DOHH2 (cell line): ENCODE results near the gene PDIK1L.

ENCODE experiments used
- H3F3A ChIP-seq: fragments of 200-600 bp; sonication (generic), shearing (Covaris generic); 2 replicates; pipeline ENCODE4 v1.6.0; 2016; ENCODE audit warnings: antibody characterized with exemption, mild to moderate bottlenecking; ENCODE audit not compliant: control insufficient read depth, insufficient read depth
- H3K27ac ChIP-seq: fragments of 200-600 bp; sonication (generic); 2 replicates; pipeline ENCODE4 v1.5.1; 2014; ENCODE audit warnings: low read depth, mild to moderate bottlenecking, low read length, moderate library complexity
- H3K27me3 ChIP-seq: fragments of 200-600 bp; sonication (generic); 2 replicates; pipeline ENCODE4 v1.6.1; 2014; ENCODE audit warnings: mild to moderate bottlenecking, low read length, mixed read lengths; ENCODE audit not compliant: control insufficient read depth
- H3K36me3 ChIP-seq: fragments of 200-600 bp; sonication (generic); 2 replicates; pipeline ENCODE4 v1.6.1; 2014; ENCODE audit warnings: mild to moderate bottlenecking, low read length, moderate library complexity, mixed read lengths; ENCODE audit not compliant: control insufficient read depth
- H3K4me1 ChIP-seq: fragments of 200-600 bp; sonication (generic); 2 replicates; pipeline ENCODE4 v1.6.1; 2014; ENCODE audit warnings: mild to moderate bottlenecking, low read length, mixed read lengths; ENCODE audit not compliant: control insufficient read depth
- H3K4me2 ChIP-seq: fragments of 200-600 bp; sonication (generic); 2 replicates; pipeline ENCODE4 v1.6.0; 2014; ENCODE audit warnings: mild to moderate bottlenecking, low read length, moderate library complexity
- H3K4me3 ChIP-seq: fragments of 200-600 bp; sonication (generic); 2 replicates; pipeline ENCODE4 v1.5.1; 2014; ENCODE audit warnings: mild to moderate bottlenecking, low read length, mixed read lengths
- H3K79me2 ChIP-seq: fragments of 200-600 bp; sonication (generic); 2 replicates; pipeline ENCODE4 v1.6.1; 2014; ENCODE audit warnings: mild to moderate bottlenecking, low read length, mixed read lengths; ENCODE audit not compliant: control insufficient read depth
- H3K9me2 ChIP-seq: fragments of 200-600 bp; sonication (generic); replicated peaks from 2 replicates; pipeline ENCODE4 v1.6.1; 2014; ENCODE audit warnings: mild to moderate bottlenecking, low read length, mixed read lengths; ENCODE audit not compliant: control insufficient read depth
- H3K9me3 ChIP-seq: fragments of 200-600 bp; sonication (generic); 2 replicates; pipeline ENCODE4 v1.6.1; 2014; ENCODE audit warnings: antibody characterized with exemption, low read length, mixed read lengths; ENCODE audit not compliant: control insufficient read depth, insufficient read depth
- H4K20me1 ChIP-seq: fragments of 200-600 bp; sonication (generic); 2 replicates; pipeline ENCODE4 v1.6.0; 2014; ENCODE audit warnings: low read depth, mild to moderate bottlenecking, antibody characterized with exemption, low read length, moderate library complexity; ENCODE audit not compliant: control insufficient read depth, insufficient read depth
- CTCF ChIP-seq: fragments of 200-600 bp; sonication (generic); IDR thresholded peaks from one replicate; pipeline ENCODE4 v1.5.1; 2014; ENCODE audit warnings: antibody characterized with exemption, mild to moderate bottlenecking, low read depth, low read length; ENCODE audit not compliant: poor library complexity, severe bottlenecking
- EZH2phosphoT487 ChIP-seq: fragments of 200-600 bp; sonication (generic); IDR thresholded peaks from 2 replicates; pipeline ENCODE4 v1.6.1; 2017; ENCODE audit warnings: borderline replicate concordance, mild to moderate bottlenecking, antibody characterized with exemption, low read length, moderate library complexity, mixed read lengths

The PDIK1L gene

DNA sequence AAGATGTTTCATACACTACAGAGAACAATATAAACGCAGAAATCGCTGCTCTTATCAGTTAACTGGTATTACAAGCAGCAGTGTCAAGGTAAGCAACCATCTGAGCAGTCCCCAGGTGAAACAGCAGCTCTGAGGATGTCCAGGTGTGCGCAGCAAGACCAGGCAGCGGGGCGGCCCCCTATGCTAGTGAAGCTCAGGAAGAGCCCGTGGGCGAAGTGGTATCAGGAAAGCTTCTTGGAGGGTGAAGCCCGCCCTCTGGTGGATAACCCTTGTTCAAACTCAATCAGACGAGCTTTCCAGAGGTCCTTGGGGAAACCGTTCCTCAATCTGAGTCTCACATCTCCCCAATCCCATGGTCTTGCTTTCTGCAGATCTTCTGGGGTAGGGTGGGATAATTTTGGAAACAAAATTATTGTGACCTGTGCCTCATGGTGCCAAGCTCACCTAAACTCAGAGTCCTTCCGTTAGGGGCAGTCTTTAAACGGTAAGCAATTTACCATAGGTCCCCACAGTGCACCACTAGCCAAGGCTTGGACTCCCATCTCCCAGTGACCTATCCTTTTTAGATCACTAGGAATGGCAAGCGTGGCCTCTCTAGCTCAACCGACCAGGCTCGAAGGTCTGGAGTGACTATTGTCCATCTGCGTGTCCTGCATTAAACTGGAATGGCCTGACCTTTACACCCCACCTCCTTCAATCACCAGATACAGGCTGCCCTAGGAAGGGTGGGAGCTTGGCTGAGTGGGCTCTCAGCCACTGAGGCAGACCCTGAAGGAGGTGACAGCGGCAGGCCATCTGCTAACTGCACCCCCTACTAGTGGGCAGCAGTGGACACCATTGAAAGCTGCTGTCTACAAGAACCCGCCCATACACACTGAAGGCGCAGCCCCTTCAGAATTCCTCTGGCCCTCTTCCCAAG, 33.7 kb downstream of the PDIK1L start:
- Histone ChIP-seq H3K27me3 (peaks cover 19% of the 10 kb centered on the region), H3K27ac (no peak overlapping the region), H3K9me3 (no peaks in the 10 kb centered on the region), H3K4me2 (peak overlapping the region; percentile 31; the same call in 1 of the 2 replicates), H3K9me2 (no peaks in the 10 kb centered on the region), H3K4me1 (peaks cover 4% of the 10 kb centered on the region), H3K79me2 (no peaks in the 10 kb centered on the region), H4K20me1 (no peaks in the 10 kb centered on the region; the same call in none of the 2 replicates), H3K4me3 (no peak overlapping the region), H3F3A (0 out of 2 replicates have a peak, but pooled peaks cover 4% of the 10 kb centered on the region), H3K36me3 (no peaks in the 10 kb centered on the region)
- TF ChIP-seq CTCF (peak; percentile 74), EZH2phosphoT487 (no peak)

- TF ChIP-seq EZH2phosphoT487 (no peak), CTCF (no peak)
- H3F3A ChIP-seq = 0 out of 2 replicates have a peak, but pooled peaks cover 4% of the 10 kb centered on the region
- peaks cover 22% of the 10 kb centered on the region for H3K27me3 ChIP-seq
- H3K9me3 ChIP-seq = no peaks in the 10 kb centered on the region
- H3K4me2 ChIP-seq = no peak overlapping the region
- H3K27ac ChIP-seq = no peak overlapping the region
- no peaks in the 10 kb centered on the region for H3K36me3 ChIP-seq
- no peaks in the 10 kb centered on the region for H3K9me2 ChIP-seq
- H3K79me2 ChIP-seq = no peaks in the 10 kb centered on the region
- H3K4me1 ChIP-seq = peaks cover 4% of the 10 kb centered on the region
- H3K4me3 ChIP-seq = no peak overlapping the region
- H4K20me1 ChIP-seq = no peaks in the 10 kb centered on the region; the same call in none of the 2 replicates
Observed at GRCh38 chr1:26145960-26146294, 34.3 kb downstream of the PDIK1L start.

DNA sequence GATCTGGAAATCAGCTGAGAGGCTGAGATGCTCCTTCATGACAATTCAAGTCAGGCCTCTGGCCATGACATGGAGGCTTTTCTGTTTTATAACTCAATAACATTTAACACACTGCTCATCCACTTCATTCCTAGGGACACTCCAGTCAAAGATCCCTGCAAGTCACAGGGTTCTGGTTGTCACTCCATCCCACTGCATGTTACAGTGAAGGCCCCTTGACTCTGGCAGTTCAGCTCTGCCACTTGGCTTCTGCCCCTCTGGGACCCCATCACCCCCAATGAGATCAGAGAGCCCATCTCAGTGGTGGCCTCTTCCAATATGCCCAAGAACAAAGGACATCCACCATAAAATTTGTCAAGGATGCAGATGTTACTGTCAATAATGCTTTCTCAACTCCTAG, 37.3 kb downstream of the PDIK1L start:
- no peaks in the 10 kb centered on the region for H3K9me3 ChIP-seq
- H3K4me2 ChIP-seq = no peak overlapping the region
- peaks cover 37% of the 10 kb centered on the region for H3K27me3 ChIP-seq
- TF ChIP-seq EZH2phosphoT487 = no peak
- no peak for TF ChIP-seq CTCF
- H4K20me1 ChIP-seq = no peaks in the 10 kb centered on the region; the same call in none of the 2 replicates
- H3K4me3 ChIP-seq = no peak overlapping the region
- no peaks in the 10 kb centered on the region for H3K9me2 ChIP-seq
- H3K36me3 ChIP-seq = no peaks in the 10 kb centered on the region
- H3K79me2 ChIP-seq = no peaks in the 10 kb centered on the region
- no peak overlapping the region for H3K27ac ChIP-seq
- peaks cover 4% of the 10 kb centered on the region for H3K4me1 ChIP-seq
- H3F3A ChIP-seq = 0 out of 2 replicates have a peak, but pooled peaks cover 4% of the 10 kb centered on the region
